PC-9 (cell line): ENCODE measurements around the gene SFN.

Experiments
- EZH2 ChIP-seq: fragments of 200-600 bp; sonication (generic); IDR thresholded peaks from 2 replicates; pipeline ENCODE4 v1.8.0; 2017; ENCODE audit warnings: antibody characterized with exemption, low read depth
- TF ChIP-seq, protein P1 (sequence below): fragments of 200-600 bp; sonication (generic); conservative IDR thresholded peaks from 2 replicates; pipeline ENCODE4 v1.6.1; 2017; ENCODE audit warnings: mixed run types, antibody characterized with exemption, mild to moderate bottlenecking, moderate library complexity

DNA sequence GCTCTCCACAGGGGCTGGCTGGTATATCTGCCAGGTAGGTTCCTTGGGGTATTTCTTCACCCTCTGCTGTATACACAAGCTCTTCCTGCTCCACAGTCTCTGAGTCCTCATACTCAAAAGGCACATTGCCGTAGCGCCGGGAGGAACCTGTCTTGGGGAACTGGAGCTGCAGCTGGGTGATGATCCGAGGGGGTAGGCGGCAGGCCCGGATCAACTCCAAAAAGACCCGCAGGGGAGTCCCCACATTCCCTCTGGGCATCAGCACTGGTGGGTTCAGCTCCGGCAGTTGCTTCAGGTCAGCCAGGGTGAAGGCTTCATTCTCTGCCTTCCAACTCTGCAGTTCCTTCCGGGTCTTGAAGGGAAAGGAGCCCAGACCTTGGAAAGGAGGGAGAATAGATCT, 34.4 kb downstream of the SFN start:
- TF ChIP-seq, protein P1, sequence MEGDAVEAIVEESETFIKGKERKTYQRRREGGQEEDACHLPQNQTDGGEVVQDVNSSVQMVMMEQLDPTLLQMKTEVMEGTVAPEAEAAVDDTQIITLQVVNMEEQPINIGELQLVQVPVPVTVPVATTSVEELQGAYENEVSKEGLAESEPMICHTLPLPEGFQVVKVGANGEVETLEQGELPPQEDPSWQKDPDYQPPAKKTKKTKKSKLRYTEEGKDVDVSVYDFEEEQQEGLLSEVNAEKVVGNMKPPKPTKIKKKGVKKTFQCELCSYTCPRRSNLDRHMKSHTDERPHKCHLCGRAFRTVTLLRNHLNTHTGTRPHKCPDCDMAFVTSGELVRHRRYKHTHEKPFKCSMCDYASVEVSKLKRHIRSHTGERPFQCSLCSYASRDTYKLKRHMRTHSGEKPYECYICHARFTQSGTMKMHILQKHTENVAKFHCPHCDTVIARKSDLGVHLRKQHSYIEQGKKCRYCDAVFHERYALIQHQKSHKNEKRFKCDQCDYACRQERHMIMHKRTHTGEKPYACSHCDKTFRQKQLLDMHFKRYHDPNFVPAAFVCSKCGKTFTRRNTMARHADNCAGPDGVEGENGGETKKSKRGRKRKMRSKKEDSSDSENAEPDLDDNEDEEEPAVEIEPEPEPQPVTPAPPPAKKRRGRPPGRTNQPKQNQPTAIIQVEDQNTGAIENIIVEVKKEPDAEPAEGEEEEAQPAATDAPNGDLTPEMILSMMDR, result no peak
- no peak for TF ChIP-seq EZH2
